ENCODE results near the gene NISCH.

The NISCH gene

DNA sequence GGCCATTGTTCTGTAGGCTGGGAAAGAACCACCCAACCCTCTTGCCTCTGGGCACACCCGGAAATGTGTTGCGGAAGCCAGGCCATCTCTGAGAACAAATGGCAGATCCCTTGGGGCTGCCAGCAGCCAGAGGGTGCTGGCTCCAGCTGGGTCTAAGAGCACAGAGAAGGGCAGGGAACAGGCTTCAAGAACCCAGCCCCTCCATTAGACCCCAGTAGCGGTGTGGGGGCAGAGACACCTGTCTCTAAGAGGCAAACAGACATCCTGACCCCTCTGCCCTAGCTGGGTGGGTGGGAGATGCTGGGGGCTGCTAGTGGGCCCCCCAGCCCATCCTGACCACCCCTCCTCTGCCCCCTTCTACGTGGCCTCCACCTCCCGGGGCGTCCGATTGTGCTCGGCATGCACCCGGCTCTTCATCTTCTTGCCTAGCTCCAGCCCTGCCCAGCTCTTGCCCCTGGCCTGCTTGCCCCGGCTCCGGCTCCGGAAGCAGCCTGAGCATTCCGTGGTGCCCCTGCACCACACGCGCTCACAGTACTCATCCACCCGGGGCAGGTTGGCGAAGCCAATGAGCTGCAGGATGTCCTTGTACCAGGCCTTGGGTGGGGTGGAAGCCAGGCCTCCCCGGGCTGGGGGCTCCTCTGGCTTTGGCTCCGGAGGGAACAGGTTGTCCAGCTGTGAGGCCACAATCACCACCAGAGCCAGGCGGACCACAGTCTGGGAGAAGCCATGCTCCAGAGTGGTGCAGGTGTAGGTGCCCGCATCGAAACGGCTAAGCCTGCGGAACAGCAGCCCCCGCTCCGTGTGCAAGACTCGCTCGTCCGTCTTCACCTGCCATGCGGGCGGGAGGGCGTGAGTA, 19.9 kb upstream of the NISCH start:
- no peak for DNase-seq

DNA sequence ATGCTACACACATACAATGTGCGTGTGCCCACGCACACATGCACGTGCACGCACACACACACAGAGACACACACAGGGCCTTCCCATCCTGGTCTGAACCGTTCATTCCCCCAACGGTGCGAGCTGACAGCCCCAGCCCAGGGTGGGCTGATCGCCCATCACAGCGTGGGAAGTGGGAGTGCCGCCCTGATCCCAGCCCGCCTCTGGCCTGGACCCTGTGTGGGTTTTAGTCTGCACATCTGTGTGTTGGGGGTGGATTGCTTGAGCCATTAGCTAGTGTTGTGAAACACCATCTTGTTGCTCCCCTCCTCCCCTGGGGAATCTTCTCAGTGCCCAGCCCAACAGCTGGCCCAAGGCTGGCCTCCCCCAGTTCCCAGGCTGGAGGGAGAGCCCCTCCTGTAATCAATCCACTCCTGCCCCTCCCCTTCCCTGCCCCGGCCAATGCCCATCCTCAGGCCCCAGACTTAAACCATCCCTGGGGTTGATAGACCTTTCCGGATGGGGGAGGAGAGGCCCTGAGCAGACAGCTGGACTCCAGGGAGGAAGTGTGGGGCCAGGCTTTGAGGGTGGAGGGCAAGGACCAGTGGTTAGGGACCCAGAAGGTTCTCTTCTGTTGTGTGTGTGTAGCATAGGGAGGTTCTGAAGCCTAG, 18.8 kb upstream of the NISCH start:
- no peak for DNase-seq

DNA sequence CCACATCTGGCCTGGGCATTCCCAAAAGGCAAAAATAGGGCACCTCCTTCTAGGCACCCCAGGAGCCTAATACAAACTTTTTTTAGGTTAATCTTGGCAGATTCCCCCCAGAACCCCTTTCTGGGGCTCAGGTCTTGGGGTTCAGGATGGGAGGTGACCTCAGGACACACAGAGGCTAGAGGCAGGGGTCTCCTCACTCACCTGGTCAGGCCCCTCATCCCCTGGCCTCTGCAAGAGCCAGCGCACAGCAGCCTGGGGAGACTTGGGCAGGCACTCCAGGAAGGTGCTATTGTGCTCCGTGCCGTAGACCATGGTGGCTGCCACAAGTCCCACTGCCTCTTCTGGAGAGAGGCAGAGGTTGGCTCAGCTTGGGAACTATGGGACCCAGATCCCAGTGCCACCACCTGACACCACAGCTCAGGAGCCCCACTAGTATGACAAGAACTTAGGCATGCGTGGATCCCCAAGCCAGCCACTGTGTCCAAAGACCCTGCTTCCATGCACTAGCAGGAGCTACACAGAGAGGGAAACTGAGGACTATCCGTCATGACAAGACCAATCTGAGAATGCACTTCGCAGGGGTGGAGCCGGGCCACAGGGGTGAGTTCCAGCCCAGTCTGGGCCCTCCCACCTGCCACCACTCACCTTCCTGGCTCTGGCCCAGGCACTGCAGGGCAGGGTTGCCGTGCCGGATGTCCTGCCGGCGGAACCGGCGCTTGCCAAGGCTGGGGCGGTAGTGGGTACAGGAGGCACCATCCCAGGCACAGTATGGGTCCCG, 17.9 kb upstream of the NISCH start:
- DNase-seq = no peak

DNA sequence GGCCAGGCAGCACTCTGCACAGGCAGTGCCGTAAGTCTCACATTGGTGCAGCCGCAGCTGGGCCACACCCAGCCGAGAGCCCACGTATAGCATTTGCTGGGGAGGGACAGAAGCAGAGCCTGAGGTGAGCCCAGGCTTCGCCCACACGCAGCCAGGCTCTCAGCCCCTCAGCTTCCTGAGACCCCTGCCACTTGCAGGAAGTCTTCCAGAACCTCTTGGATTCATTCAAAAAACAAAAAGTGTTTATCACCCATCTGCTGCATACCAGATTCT, 17.4 kb upstream of the NISCH start:
- no peak for DNase-seq

- no peak for DNase-seq
These were observed 16.6 kb upstream of the NISCH start for GRCh38 chr3:52438579-52439425.

DNA sequence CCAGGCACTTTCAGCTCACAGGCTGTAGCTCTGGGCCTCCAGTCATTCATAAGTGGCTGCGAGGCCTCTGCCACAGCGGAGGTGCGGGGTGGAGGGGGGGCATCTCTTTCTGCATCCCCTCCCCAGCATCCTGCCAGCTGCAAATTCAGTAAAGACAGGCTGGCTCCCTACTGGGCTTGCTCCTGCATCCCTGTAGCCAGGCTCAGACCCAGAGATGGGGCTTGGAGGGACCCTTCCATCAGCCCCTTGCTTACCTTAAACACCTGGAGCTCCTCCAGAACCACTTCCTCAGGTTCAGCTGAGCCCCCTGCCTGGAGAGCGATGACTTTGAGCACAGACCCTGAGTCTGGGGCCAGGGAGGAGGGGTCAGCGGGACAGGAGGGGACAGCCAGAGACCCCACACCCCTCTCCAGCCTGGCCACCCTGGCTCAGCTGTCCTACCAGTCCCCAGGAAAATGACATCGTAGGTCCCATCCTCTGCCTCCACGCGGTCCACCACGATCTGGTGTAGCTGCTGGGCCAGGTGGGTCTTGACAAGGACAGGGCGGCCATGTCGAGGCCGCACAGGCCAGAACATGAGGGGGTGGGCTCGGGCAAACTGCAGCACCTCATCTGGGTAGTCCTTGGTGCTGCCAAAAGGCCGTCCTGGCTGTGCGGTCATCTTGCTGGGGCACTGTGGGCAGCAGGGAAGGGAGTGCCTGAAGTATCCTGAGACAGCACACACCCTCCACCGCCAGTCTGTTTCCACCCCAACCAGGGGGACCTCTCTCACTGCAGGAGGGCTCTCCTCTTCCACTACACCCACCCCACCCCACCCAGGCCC, 15.8 kb upstream of the NISCH start:
- DNase-seq = no peak

- DNase-seq = no peak
These were observed 15.2 kb upstream of the NISCH start for GRCh38 chr3:52440249-52440551.

- DNase-seq = no peak
These were observed 14.7 kb upstream of the NISCH start for GRCh38 chr3:52440671-52441070.

DNA sequence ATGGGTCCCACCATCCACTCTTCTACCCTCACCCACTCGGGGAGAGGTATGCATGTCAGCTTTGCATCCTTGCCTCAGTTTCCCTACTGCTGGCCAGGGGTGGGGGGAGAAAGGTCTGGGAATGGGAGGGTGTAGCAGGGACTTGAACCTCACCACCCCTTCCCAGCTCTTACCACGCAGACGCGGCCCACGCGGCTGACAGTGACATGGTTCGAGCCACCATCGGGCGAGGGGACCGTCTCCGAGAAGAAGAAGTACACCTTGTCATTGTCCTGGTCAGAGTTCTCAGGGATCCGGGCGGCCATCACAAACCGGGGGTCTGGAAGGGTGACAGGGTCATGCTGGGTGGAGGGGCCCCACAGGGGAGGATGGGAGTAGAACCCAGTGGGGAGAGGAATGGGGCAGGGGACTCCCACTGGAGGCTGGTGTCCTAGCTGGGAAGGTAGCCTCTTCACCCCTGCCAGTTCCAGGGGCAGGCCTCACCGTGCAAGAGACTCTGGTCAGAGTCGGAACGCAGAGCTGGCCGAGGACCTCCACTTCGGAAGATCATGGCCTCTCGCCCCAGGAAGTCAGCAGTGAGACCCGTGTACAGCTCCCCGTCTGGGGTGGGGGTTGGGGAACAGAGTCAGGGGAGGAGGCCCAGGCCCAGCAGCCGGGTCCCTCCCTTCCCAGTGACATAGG, 14.2 kb upstream of the NISCH start:
- no peak for DNase-seq

GRCh38 chr3:52441772-52442332, 13.6 kb upstream of the NISCH start:
- DNase-seq = no peak

GRCh38 chr3:52442409-52443267, 12.8 kb upstream of the NISCH start:
- no peak for DNase-seq

DNA sequence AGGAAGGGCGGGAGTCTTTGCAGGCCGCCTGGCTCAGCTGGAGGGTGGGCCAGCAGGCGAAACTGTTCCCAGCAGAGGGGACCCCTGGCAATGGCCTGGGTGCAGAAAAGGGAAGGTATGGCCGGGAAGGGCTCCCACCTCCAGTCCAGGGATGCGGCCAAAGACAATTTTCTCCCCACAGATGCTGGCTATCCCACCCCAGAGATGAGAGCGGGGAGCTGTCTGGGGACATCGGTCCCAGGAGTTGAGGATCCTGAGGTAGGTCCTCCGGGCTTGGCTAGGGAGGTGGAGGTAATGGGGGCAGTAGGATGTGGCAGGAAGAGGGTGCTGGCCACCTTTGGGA, 12.2 kb upstream of the NISCH start:
- DNase-seq = no peak

- no peak for DNase-seq
These were observed 11.4 kb upstream of the NISCH start for GRCh38 chr3:52443791-52444687.

DNA sequence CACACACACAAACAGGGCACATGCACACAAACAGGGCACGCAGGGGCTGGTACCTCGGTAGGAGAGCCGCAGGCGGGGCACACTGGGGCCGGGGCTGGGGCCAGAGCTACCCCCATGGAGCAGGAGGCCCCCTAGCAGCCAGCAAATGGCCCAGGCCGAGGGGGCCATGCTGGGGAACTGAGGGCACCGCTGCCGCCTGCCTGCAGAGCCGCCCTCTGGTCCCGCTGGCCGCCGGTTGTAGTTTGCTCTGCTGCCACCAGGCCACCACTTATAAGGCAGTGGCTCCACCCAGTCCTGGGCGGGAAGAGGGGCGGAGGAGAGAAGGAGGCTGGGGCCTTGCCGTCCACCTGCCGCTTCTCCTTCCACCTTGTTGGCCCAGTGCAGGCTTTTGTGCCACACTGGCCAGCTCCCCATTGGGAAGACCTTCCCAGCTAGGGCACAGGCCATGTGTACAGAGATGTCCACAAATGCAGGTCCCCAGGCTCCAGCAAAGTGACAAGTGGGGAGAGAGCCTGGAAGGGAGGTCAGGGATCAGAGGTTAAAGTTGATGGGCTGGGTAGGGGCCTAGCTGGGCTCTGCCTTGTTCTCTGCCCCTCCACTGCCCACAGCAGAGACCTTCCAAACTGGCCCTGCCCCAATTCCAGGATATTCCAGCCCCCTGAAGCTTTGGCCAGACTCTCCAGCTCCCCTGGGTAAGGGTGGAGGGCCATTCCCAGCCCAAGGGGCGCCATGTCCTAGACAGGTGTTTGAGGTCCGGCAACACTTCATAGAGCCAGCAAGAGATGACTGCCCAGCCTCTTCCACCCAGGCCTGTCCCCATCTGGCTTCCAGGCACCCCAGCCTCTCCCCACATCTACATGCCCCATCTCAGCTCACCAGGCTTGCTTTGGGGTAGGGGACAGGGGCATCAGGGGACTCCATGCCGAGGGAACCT, 10.3 kb upstream of the NISCH start, which contains the start of gene SEMA3G:
SEMA3G (minus strand) TSS at position 244 of the 934 bp plus-strand sequence; CDS start at position 168, 76 bp downstream.
- DNase-seq = peak; percentile 81

DNA sequence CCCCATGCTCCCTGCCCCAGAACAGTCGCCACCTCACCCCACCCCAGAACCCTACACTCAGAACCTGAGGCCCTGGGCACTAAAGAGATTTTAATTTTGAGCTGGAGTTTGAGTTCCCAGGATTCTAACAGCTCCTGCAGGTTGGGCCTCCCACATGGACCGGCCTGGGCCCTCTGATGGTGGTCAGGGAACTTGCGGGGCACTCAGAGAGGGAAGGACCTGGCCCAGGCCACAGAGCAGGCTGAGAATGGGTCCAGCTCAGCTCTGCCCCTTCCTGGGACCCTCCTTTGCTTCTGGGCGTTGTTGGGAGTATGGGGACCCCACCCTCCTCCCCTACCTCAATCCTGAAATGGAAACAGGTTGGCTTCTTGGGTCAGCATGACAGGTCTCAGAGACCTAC, 9.4 kb upstream of the NISCH start:
- no peak for DNase-seq

DNA sequence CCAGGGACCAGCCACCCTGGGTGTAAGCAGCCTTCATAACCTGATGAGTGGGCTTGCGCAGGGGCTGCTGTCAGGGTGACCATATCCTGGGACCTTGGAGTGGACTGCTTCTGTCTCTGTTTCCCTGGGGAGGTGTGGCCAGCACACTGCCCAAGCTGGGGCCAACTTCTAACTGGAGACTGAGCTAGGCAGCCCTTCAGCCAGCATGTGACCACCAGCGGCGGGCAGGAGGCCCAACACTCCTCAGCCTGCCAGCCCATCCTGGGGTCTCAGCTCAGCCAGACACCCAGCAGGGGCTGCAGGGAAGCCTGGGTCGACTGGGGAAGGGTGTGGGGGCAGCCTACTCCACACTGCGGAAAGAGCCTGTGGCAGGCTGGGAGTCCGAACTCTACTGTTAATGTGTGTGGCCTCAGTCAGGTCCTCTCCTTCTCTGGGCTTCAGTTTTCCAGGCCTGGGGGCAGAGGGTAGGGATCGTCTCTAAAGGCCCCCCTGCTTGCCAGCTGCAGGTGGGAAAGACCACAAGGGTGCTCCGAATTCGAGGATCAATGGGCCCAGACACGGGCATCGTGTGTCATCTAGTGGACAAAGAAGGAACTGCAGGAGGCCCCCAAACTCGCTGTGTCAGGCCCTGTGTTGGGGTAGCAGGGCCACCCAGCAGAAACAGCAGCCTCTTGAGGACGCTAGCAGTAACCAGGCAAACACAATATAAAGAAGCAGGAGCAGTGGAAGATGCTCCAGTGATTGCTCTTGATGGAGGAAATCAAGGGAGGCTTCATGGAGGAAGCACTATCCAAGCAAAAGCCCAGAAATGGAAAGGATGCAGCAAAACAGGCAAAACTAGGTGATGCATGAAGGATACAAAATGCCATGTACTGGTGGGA, 8.5 kb upstream of the NISCH start:
- DNase-seq = peak; percentile 82

Data from CD4-positive, alpha-beta T cell treated with Interleukin-21 for 1 hour (primary cell).